ENCODE results near the gene TCF4.

- no peak for TF ChIP-seq EGR1 (IDR thresholded peaks at IDR 0.05; ENCODE audit: low read depth)
- no peak for TF ChIP-seq YY1 (IDR thresholded peaks at IDR 0.05; ENCODE audit: extremely low read depth, insufficient replicate concordance, low read depth, low read length)
- TF ChIP-seq RAD21 (IDR thresholded peaks at IDR 0.05; ENCODE audit: low read depth): no peak
- TF ChIP-seq CTCF (IDR thresholded peaks at IDR 0.05 in 2 of 3, conservative IDR thresholded peaks at IDR 0.05 in 1 of 3; ENCODE audit: borderline replicate concordance in 1 of 3, insufficient read depth in 1 of 3, low read depth in 2 of 3, low read length in 2 of 3): no peak
- no peak for TF ChIP-seq CEBPB (IDR thresholded peaks at IDR 0.05; ENCODE audit: low read depth)
- TF ChIP-seq EZH2 (IDR thresholded peaks at IDR 0.05): no peak
- TF ChIP-seq SIN3A (IDR thresholded peaks at IDR 0.05; ENCODE audit: low read depth): no peak
- no peak for TF ChIP-seq POLR2AphosphoS5 (IDR thresholded peaks at IDR 0.05; ENCODE audit: low read depth, low read length)
- TF ChIP-seq EZH2phosphoT487 (IDR thresholded peaks at IDR 0.05; ENCODE audit: borderline replicate concordance): no peak
- no peak for TF ChIP-seq POLR2A (IDR thresholded peaks at IDR 0.05; ENCODE audit: borderline replicate concordance, extremely low read depth, insufficient read depth, insufficient read length)
- no peak for TF ChIP-seq MAX (IDR thresholded peaks at IDR 0.05)
- no peak for TF ChIP-seq ZNF274 (IDR thresholded peaks at IDR 0.05; ENCODE audit: low read depth, low read length)
- TF ChIP-seq ZBTB33 (IDR thresholded peaks at IDR 0.05; ENCODE audit: extremely low read depth, insufficient replicate concordance, low read length): no peak
Measured at GRCh38 chr18:55173291-55173690, 414.7 kb downstream of the TCF4 start.
